GM12872 (cell line): Measurements from ENCODE around the gene IGSF9.

Source experiments
- CTCF ChIP-seq: IDR thresholded peaks from 3 replicates; pipeline ENCODE4 v1.5.1; 2011; ENCODE audit warnings: low read depth, mild to moderate bottlenecking, low read length, moderate library complexity; ENCODE audit not compliant: insufficient read depth

The IGSF9 gene

GRCh38 chr1:159944623-159945455, 574 bp downstream of the IGSF9 start:
- TF ChIP-seq CTCF, result no peak

GRCh38 chr1:159943908-159944622, 1.3 kb downstream of the IGSF9 start:
- no peak for TF ChIP-seq CTCF

DNA sequence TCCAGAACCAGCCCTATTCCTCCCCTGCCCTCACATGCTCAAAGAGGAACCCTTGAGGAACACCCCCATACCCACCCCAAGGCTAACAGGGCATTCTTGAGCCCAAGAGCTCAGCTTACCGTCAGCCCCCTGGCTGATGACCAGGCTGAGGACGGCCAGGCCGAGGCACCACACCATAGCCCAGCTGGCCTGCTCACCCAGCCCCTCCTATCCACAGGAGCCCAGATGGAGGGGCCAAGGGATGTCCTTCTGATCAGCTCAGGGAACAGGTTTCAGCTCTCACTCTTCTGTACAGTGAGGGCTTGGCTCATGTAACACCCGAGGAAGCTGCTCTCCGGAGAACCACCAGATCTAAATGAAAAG, 2.2 kb downstream of the IGSF9 start:
- no peak for TF ChIP-seq CTCF

GRCh38 chr1:159942632-159943277, 2.7 kb downstream of the IGSF9 start:
- TF ChIP-seq CTCF, result no peak

DNA sequence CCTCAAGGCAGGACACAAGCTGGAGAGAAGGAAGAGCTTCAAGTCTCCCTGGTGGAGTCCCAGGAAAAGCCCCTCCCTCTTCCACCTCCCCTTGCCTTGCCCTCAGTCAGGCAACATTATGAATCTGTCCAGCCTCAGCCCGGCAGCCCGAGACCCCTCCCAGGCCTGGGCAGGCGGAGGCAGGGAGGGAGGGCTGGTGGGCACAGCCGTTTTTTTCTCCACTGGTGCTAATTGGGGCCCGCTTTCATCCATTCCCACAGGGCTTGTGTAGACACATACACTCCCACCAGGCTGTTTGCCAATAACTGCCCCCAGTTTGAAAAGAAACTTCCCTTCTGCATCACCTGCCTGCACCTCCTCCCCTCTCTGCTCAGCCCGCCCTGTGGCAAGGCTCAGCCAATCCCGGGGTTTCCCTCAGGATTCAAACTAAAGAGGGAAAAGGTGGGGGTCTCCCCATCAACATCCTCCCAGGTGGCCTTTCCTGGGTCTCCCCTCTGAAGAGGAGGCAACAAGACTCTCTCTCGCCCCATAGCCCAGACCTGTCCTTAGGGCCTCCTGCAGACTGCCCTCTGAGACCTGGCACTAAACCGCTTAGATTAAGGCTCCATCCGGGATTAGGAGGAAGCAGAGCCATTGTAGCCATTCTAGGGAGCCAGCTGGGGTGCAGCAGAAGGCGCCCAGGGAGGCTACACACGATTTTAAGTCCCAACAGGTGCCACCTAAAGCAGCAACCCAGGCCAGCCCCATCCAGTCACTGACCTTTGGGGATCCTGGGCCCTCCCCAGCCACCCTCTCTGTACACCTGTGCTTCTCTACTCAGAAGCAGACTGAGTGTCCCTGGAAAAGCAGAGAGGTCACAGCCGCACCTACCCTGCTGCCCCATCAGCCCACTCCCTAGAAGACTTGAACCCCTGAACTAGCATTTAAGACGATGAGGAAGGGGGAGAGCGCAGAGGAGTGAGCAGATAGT, 3.5 kb downstream of the IGSF9 start:
- TF ChIP-seq CTCF, result no peak

DNA sequence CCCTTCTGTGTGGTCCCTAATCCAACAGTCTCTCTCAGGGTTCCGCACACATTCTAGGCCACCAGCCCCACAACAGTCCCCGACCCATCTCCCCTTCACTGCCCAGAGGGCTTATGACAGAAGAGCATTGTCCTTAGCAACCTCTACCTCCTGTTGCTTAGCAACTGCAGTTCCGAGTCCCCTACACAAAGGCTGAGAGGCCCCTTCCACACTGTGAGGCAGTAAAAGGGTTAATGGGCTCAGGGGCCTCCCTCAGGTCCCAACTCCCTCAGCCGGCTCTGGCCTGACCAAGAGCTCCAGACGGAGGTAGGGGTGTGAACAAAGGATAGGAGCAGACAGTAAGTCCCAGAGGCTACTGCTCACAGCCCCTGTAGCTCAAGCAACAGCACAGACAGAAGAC, 4.3 kb downstream of the IGSF9 start:
- TF ChIP-seq CTCF, result no peak
